Osteocyte (in vitro differentiated cells): Measurements from ENCODE around the gene LRIG1. TPM values are rescaled to one million over a fixed set of nuclear protein-coding genes. Genes with fewer than 3 reads are reported as not detected.
A peak's percentile ranks its signal among the peaks of the same experiment; 100 is the strongest.

Experiments used
- DNase-seq: peaks from one replicate; pipeline ENCODE4 v3.0.0; 2021; ENCODE audit warnings: mixed read lengths; ENCODE audit not compliant: unreplicated experiment; ENCODE audit errors: extremely low spot score
- H3K27ac Mint-ChIP-seq: one replicate; pipeline ENCODE4 v1.8.0; 2021; ENCODE audit warnings: mild to moderate bottlenecking, mixed read lengths; ENCODE audit not compliant: unreplicated experiment
- H3K27me3 Mint-ChIP-seq: one replicate; pipeline ENCODE4 v1.8.0; 2021; ENCODE audit warnings: mixed read lengths; ENCODE audit not compliant: unreplicated experiment
- H3K36me3 Mint-ChIP-seq: one replicate; pipeline ENCODE4 v1.8.0; 2021; ENCODE audit warnings: mixed read lengths; ENCODE audit not compliant: unreplicated experiment
- H3K4me1 Mint-ChIP-seq: one replicate; pipeline ENCODE4 v1.8.0; 2021; ENCODE audit warnings: mixed read lengths; ENCODE audit not compliant: unreplicated experiment
- H3K4me3 Mint-ChIP-seq: one replicate; pipeline ENCODE4 v1.8.0; 2021; ENCODE audit warnings: mild to moderate bottlenecking, moderate library complexity, mixed read lengths; ENCODE audit not compliant: unreplicated experiment
- H3K9me3 Mint-ChIP-seq: one replicate; pipeline ENCODE4 v1.8.0; 2021; ENCODE audit warnings: mixed read lengths; ENCODE audit not compliant: unreplicated experiment
- CTCF ChIP-seq: fragments of 200-600 bp; sonication (generic); IDR thresholded peaks from 2 replicates; pipeline ENCODE4 v1.5.0; 2021; ENCODE audit warnings: antibody characterized with exemption, mild to moderate bottlenecking, moderate library complexity
- total RNA-seq: library from RNA; stranded (reverse); gene quantifications from 2 replicates; pipeline ENCODE4 v1.2.1, GENCODE V29; 2021

Gene LRIG1
- total RNA-seq, 1 donor from 2014 or later = 60.8 TPM

GRCh38 chr3:66411961-66412887 lies 88.6 kb downstream of the LRIG1 start:
- H3K4me3 Mint-ChIP-seq = no peak overlapping the region
- H3K27ac Mint-ChIP-seq = no peak overlapping the region
- peaks cover 21% of the 10 kb centered on the region for H3K4me1 Mint-ChIP-seq
- DNase-seq = no peak
- no peak for TF ChIP-seq CTCF
- peaks cover 54% of the 10 kb centered on the region for H3K36me3 Mint-ChIP-seq
- no peaks in the 10 kb centered on the region for H3K27me3 Mint-ChIP-seq
- H3K9me3 Mint-ChIP-seq = no peaks in the 10 kb centered on the region

DNA sequence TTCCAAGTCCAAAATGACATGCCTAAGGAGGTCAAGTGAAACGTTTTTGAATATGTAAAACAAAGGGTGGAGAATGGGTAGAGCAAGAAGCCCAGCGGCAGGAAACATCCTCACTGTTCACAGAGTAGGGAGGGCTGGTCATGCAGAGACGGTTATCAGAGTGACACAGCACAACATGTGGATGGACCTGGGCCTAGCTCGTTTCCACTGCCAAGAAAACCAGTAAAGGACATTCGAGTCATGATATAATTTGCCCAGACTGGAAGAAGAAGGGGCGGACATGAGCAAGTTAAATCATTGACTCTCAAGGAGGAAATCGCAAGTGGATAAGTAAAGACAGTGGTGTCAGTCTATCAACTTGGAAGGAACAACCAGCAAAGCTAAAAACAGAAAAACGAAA lies 89.3 kb downstream of the LRIG1 start:
- H3K4me1 Mint-ChIP-seq = peaks cover 21% of the 10 kb centered on the region
- no peak overlapping the region for H3K4me3 Mint-ChIP-seq
- no peaks in the 10 kb centered on the region for H3K27me3 Mint-ChIP-seq
- TF ChIP-seq CTCF = no peak
- no peak for DNase-seq
- H3K36me3 Mint-ChIP-seq = peaks cover 51% of the 10 kb centered on the region
- H3K27ac Mint-ChIP-seq = peak overlapping the region; percentile 10
- no peaks in the 10 kb centered on the region for H3K9me3 Mint-ChIP-seq

DNA sequence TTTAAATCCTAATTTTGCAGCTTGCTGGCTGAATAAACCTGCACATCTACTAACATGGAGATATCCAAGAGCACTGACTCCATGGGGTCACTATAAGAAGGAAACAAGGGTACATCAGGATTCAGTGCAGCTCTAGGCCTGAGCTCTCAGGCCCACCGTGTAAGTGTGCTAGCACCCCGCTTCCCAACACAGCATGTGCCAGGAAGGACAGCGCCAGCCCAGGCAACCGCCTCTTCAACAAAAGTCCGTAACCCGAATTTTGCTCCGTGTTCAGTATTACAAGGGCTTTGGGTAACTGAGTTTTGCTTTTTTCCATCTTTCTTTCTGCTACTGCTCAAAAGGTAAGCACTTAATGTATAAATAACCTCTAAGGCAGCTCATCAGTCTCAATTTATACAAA lies 89.8 kb downstream of the LRIG1 start:
- no peak for TF ChIP-seq CTCF
- DNase-seq = no peak
- no peak overlapping the region for H3K4me3 Mint-ChIP-seq
- H3K36me3 Mint-ChIP-seq = peaks cover 46% of the 10 kb centered on the region
- peaks cover 26% of the 10 kb centered on the region for H3K4me1 Mint-ChIP-seq
- no peak overlapping the region for H3K27ac Mint-ChIP-seq
- H3K9me3 Mint-ChIP-seq = no peaks in the 10 kb centered on the region
- H3K27me3 Mint-ChIP-seq = no peaks in the 10 kb centered on the region

DNA sequence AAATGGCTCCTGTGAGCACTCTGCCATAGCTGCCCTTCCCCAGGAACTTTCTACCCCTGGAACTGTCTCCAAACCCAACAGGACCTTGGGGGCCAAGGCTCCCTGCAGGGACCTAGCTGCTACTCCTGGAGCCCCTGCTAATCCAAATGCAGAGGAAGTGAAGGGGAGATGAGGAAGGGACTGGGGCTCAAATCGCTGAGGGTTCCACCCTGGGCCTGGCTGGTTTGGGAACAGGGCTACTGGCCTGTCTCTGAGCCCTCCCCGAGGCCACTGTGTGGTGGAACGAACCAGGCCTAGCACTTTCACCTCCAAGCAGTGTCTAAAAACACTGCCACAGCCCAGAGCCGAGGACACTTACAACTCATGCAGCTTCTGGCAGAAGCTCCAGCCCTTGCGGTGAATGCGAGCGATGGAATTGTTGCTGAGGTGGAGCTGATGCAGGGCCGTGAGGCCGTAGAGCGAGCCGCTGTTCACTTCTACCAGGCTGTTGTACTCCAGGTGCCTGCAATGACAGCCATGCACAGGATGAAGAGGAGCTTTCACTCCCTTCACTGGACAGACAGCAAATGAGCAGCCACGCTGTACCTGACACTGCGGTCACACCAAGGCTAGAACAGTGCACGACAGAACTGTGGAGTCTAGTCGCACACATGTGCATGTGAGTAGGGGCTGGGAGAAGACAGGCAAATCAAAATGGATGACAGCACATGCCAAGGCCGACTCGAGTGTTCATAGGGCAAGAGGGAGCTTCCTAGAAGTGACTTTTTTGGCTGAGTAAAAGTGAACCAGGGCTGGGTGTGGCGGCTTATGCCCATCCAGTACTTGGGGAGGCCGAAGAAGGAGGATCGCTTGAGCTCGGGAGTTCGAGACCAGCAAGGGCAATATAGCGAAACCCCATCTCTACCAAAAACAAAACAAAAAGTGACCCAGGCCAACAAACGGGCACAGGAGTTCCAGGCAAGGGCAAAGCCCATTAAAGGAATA lies 90.8 kb downstream of the LRIG1 start:
- Mint-ChIP-seq H3K9me3 (no peaks in the 10 kb centered on the region), H3K4me1 (peaks cover 35% of the 10 kb centered on the region), H3K27me3 (no peaks in the 10 kb centered on the region), H3K27ac (no peak overlapping the region), H3K36me3 (peaks cover 52% of the 10 kb centered on the region), H3K4me3 (no peak overlapping the region)
- no peak for TF ChIP-seq CTCF
- no peak for DNase-seq
